ENCODE data around the gene DDIAS. TPM values are rescaled to one million over a fixed set of nuclear protein-coding genes. Genes with fewer than 3 reads are reported as not detected.

Gene DDIAS
- total and polyA plus RNA-seq, 9 donors = 0.38 to 1.2 (median 0.69) TPM; not detected in 1

DNA sequence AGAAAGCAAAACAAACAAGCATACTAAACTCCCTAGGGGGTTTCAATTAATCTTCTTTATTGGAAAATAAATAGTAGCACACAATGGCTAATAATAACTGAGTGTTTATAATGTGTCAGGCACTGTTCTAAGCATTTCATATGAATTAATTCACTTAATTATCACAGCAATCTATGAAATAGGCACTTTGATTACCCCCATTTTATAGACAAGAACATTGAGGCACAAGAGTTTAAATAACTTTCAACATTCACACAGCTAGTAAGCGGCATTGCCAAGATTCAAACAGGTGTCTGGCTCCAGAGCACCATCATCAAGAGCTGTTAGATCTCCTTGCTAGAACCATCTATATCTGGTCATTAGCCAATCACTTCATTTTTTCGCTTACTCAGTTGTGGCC is 44.4 kb upstream of the DDIAS start:
- TF ChIP-seq, protein P1, sequence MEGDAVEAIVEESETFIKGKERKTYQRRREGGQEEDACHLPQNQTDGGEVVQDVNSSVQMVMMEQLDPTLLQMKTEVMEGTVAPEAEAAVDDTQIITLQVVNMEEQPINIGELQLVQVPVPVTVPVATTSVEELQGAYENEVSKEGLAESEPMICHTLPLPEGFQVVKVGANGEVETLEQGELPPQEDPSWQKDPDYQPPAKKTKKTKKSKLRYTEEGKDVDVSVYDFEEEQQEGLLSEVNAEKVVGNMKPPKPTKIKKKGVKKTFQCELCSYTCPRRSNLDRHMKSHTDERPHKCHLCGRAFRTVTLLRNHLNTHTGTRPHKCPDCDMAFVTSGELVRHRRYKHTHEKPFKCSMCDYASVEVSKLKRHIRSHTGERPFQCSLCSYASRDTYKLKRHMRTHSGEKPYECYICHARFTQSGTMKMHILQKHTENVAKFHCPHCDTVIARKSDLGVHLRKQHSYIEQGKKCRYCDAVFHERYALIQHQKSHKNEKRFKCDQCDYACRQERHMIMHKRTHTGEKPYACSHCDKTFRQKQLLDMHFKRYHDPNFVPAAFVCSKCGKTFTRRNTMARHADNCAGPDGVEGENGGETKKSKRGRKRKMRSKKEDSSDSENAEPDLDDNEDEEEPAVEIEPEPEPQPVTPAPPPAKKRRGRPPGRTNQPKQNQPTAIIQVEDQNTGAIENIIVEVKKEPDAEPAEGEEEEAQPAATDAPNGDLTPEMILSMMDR (IDR thresholded peaks at IDR 0.05) = no peak
- TF ChIP-seq EP300 (IDR thresholded peaks at IDR 0.05) = no peak
- no peak for TF ChIP-seq POLR2A (IDR thresholded peaks at IDR 0.05)
- intact Hi-C loops (cut with DNase I) = no loop called here
- Histone ChIP-seq H3K36me3 (no peaks in the 10 kb centered on the region), H3K9me3 (no peaks in the 10 kb centered on the region), H3K27me3 (no peaks in the 10 kb centered on the region), H3K4me1 (ENCODE audit: insufficient read depth) (no peaks in the 10 kb centered on the region), H3K27ac (no peak overlapping the region), H3K4me3 (no peak overlapping the region)
- DNase-seq = no peak
- 98 to 100% (median 99%) methylated on average over 2 of the region's 2 CpGs for WGBS, 3 donors

DNA sequence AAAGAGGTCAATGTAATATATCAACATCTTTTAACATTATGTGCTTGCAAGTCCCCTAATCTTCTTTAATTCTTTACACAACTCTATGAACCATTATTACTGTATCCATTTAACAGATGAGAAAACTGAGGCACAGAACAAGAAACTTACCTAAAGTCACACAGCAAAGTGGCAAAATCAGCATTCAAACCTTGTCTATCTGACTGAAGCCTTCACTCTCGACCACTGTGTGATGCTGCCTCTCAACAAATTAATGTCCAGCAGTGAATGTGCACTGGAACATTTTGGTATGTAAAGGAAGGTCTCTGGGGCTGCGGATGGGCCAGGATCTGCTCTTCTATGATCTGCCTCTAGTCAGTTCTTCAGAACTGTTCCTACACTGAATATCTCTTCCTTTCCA is 43.4 kb upstream of the DDIAS start:
- H3K27ac ChIP-seq = no peak overlapping the region
- intact Hi-C loops (cut with DNase I) = no loop called here

DNA sequence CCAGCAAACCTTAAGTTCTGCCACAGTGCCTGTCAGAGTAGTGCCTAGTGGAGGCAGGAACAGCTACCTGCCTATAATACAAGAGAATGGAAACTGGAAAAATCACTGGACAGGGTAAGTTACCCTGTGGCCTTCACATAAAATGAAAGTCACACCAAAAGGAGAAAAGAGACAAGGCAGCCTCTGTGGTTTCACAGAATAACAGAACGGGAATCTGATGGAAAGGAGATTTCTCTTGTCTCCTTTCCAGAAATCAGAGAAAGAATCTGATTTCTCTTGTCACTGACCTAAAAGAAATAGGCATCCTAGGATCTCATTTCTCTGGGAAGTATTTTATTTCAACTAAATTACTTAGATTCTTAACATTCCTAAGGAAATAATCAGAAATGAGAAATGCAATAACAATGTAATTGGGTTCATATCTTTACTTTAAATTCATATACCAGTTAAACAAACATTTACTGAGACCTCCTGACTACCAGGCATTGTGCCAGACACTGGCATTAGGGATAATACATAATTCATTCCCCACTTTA is 42.9 kb upstream of the DDIAS start:
- Histone ChIP-seq H3K27me3 (no peaks in the 10 kb centered on the region), H3K4me1 (ENCODE audit: insufficient read depth) (no peaks in the 10 kb centered on the region), H3K9me3 (no peaks in the 10 kb centered on the region), H3K27ac (no peak overlapping the region), H3K36me3 (no peaks in the 10 kb centered on the region), H3K4me3 (no peak overlapping the region)
- DNase-seq = no peak
- intact Hi-C loops (cut with DNase I) = no loop called here
- TF ChIP-seq, protein P1 (IDR thresholded peaks at IDR 0.05) = no peak
- TF ChIP-seq POLR2A (IDR thresholded peaks at IDR 0.05) (no peak), EP300 (IDR thresholded peaks at IDR 0.05) (no peak)
- WGBS, 3 donors = 12 to 21% (median 14%) methylated on average over 1 of the region's 1 CpG

More for the DNA sequence above, 43.4 kb upstream of the DDIAS start:
- 60 to 69% (median 63%) methylated on average over 2 of the region's 2 CpGs for whole genome bisulfite sequencing, 3 donors
- Histone ChIP-seq H3K36me3 (no peaks in the 10 kb centered on the region), H3K4me1 (ENCODE audit: insufficient read depth) (no peaks in the 10 kb centered on the region), H3K4me3 (no peak overlapping the region), H3K9me3 (no peaks in the 10 kb centered on the region), H3K27me3 (no peaks in the 10 kb centered on the region)
- TF ChIP-seq EP300 (IDR thresholded peaks at IDR 0.05) (no peak), POLR2A (IDR thresholded peaks at IDR 0.05) (no peak)
- TF ChIP-seq, protein P1 (IDR thresholded peaks at IDR 0.05) = no peak
- no peak for DNase-seq

DNA sequence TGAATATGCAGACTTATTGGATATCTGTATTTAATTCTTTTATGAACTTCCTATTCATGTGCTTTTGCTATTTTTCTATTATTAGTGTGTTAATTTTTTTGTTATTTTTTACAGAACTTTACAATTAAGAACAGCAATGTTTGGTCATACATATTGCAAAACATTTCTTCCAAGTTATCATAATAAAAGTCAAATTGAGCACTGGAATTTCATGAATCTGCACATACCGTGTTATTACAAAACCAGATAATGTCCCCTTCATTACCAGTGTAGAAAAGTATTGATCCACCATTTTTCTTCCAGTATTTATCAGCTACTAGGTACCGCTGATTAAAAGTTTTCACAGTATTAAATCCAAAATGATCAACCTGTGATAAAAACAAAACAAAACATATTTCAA is 41.8 kb upstream of the DDIAS start:
- Histone ChIP-seq H3K9me3 (no peaks in the 10 kb centered on the region), H3K27me3 (no peaks in the 10 kb centered on the region), H3K27ac (no peak overlapping the region), H3K4me1 (ENCODE audit: insufficient read depth) (peaks cover 3% of the 10 kb centered on the region), H3K36me3 (no peaks in the 10 kb centered on the region), H3K4me3 (no peak overlapping the region)
- 63 to 75% (median 66%) methylated on average over 2 of the region's 2 CpGs for WGBS, 3 donors
- no peak for DNase-seq
- TF ChIP-seq EP300 (IDR thresholded peaks at IDR 0.05) (no peak), POLR2A (IDR thresholded peaks at IDR 0.05) (no peak)
- TF ChIP-seq, protein P1 (IDR thresholded peaks at IDR 0.05) = no peak
- intact Hi-C loops (cut with DNase I) = loop anchor here in 1 of 4 donors (10.0 kb wide), 1 partner anchor 145 kb away; no protein-coding TSS in a partner anchor
